Neural cell (in vitro differentiated cells): ENCODE data around the gene PRR5L. TPM values are rescaled to one million over a fixed set of nuclear protein-coding genes. Genes with fewer than 3 reads are reported as not detected.

Experiments used
- H2AFZ ChIP-seq: fragments of 200-600, 300-800 bp; sonication (generic), shearing (Covaris generic); 2 replicates; pipeline ENCODE4 v1.6.0; 2014; ENCODE audit warnings: low read depth, mild to moderate bottlenecking, antibody characterized with exemption, low read length, moderate library complexity
- H3F3A ChIP-seq: fragments of 200-600 bp; shearing (Covaris generic); 2 replicates; pipeline ENCODE4 v1.6.1; 2016; ENCODE audit warnings: mild to moderate bottlenecking, moderate library complexity, mixed read lengths, antibody characterized with exemption, low read length; ENCODE audit not compliant: insufficient read depth, poor library complexity, severe bottlenecking
- H3K27ac ChIP-seq: fragments of 200-600, 300-800 bp; sonication (generic), shearing (Covaris generic); 2 replicates; pipeline ENCODE4 v1.5.1; 2014; ENCODE audit warnings: mild to moderate bottlenecking, low read length, moderate library complexity
- H3K27me3 ChIP-seq: fragments of 300-800, 200-600 bp; sonication (generic), shearing (Covaris generic); 2 replicates; pipeline ENCODE4 v1.6.0; 2014; ENCODE audit warnings: mild to moderate bottlenecking, low read depth, low read length, moderate library complexity; ENCODE audit not compliant: insufficient read depth
- H3K36me3 ChIP-seq: fragments of 300-800, 200-600 bp; sonication (generic), shearing (Covaris generic); 2 replicates; pipeline ENCODE4 v1.5.1; 2014; ENCODE audit warnings: mild to moderate bottlenecking, antibody characterized with exemption, low read length, moderate library complexity; ENCODE audit not compliant: insufficient read depth
- H3K4me2 ChIP-seq: fragments of 300-800, 200-600 bp; sonication (generic), shearing (Covaris generic); 2 replicates; pipeline ENCODE4 v1.6.0; 2014; ENCODE audit warnings: mild to moderate bottlenecking, low read length
- H3K4me3 ChIP-seq: fragments of 300-800, 200-600 bp; sonication (generic), shearing (Covaris generic); 2 replicates; pipeline ENCODE4 v1.5.1; 2014; ENCODE audit warnings: mild to moderate bottlenecking, low read length, moderate library complexity
- H3K79me2 ChIP-seq: fragments of 200-600 bp; shearing (Covaris generic); replicated peaks from 2 replicates; pipeline ENCODE4 v1.6.0; 2014; ENCODE audit warnings: mild to moderate bottlenecking, low read length, moderate library complexity; ENCODE audit not compliant: insufficient read depth
- H3K9ac ChIP-seq: fragments of 300-800, 200-600 bp; sonication (generic), shearing (Covaris generic); 2 replicates; pipeline ENCODE4 v1.6.1; 2016; ENCODE audit warnings: mild to moderate bottlenecking, low read length, mixed read lengths
- H3K9me2 ChIP-seq: fragments of 200-600 bp; shearing (Covaris generic); 2 replicates; pipeline ENCODE4 v1.6.1; 2016; ENCODE audit warnings: mild to moderate bottlenecking, low read length, mixed read lengths; ENCODE audit not compliant: insufficient read depth
- H3K9me3 ChIP-seq: fragments of 200-600, 300-800 bp; sonication (generic), shearing (Covaris generic); 2 replicates; pipeline ENCODE4 v1.6.1; 2016; ENCODE audit warnings: mild to moderate bottlenecking, mixed run types, low read length, moderate library complexity, mixed read lengths
- H4K20me1 ChIP-seq: fragments of 200-600 bp; shearing (Covaris generic); 2 replicates; pipeline ENCODE4 v1.6.1; 2016; ENCODE audit warnings: mild to moderate bottlenecking, mixed run types; ENCODE audit not compliant: insufficient read depth
- CTCF ChIP-seq: fragments of 450-650 bp; IDR thresholded peaks from 2 replicates; pipeline ENCODE4 v1.5.1; 2014; ENCODE audit warnings: antibody characterized with exemption, mild to moderate bottlenecking, moderate library complexity; ENCODE audit not compliant: poor library complexity, severe bottlenecking
- EP300 ChIP-seq: fragments of 450-650 bp; conservative IDR thresholded peaks from 2 replicates; pipeline ENCODE4 v1.6.1; 2014; ENCODE audit warnings: antibody characterized with exemption, mild to moderate bottlenecking, moderate library complexity; ENCODE audit not compliant: poor library complexity, severe bottlenecking
- EZH2 ChIP-seq: fragments of 200-600, 300-800 bp; shearing (Covaris generic), sonication (generic); IDR thresholded peaks from 2 replicates; pipeline ENCODE4 v1.6.1; 2014; ENCODE audit warnings: antibody characterized with exemption, low read length, borderline replicate concordance, mild to moderate bottlenecking; ENCODE audit not compliant: insufficient read depth, poor library complexity, severe bottlenecking
- MXI1 ChIP-seq: fragments of 450-650 bp; conservative IDR thresholded peaks from 2 replicates; pipeline ENCODE4 v1.6.1; 2014; ENCODE audit warnings: antibody characterized with exemption, mild to moderate bottlenecking; ENCODE audit not compliant: poor library complexity, severe bottlenecking
- POLR2AphosphoS5 ChIP-seq: IDR thresholded peaks from 2 replicates; pipeline ENCODE4 v1.6.1; 2012
- RAD21 ChIP-seq: fragments of 450-650 bp; conservative IDR thresholded peaks from 2 replicates; pipeline ENCODE4 v1.6.1; 2014; ENCODE audit warnings: antibody characterized with exemption, mild to moderate bottlenecking, moderate library complexity
- REST ChIP-seq: IDR thresholded peaks from 2 replicates; pipeline ENCODE4 v1.6.1; 2012; ENCODE audit warnings: borderline replicate concordance
- SMC3 ChIP-seq: fragments of 450-650 bp; conservative IDR thresholded peaks from 2 replicates; pipeline ENCODE4 v1.6.1; 2014; ENCODE audit warnings: antibody characterized with exemption, mild to moderate bottlenecking, moderate library complexity; ENCODE audit not compliant: poor library complexity
- TAF1 ChIP-seq: IDR thresholded peaks from 2 replicates; pipeline ENCODE4 v1.6.1; 2012; ENCODE audit warnings: low read depth
- polyA plus RNA-seq: library from polyadenylated mRNA; depleted of rRNA; stranded (reverse); fragments of >200 nt; gene quantifications from 2 replicates; pipeline ENCODE4 v1.2.3, GENCODE V29; 2014

PRR5L gene
- polyA plus RNA-seq, 1 donor from 2014 or later, result 0.22 TPM

- Histone ChIP-seq H3F3A (no peaks in the 10 kb centered on the region), H2AFZ (no peak overlapping the region), H3K4me2 (no peak overlapping the region), H3K9ac (no peak overlapping the region), H3K9me2 (no peaks in the 10 kb centered on the region), H3K27ac (no peak overlapping the region), H4K20me1 (no peaks in the 10 kb centered on the region), H3K36me3 (no peaks in the 10 kb centered on the region), H3K9me3 (no peaks in the 10 kb centered on the region), H3K79me2 (no peaks in the 10 kb centered on the region), H3K4me3 (no peak overlapping the region), H3K27me3 (no peaks in the 10 kb centered on the region)
- no peak for TF ChIP-seq TAF1
- no peak for TF ChIP-seq EP300
- no peak for TF ChIP-seq SMC3
- no peak for TF ChIP-seq REST
- no peak for TF ChIP-seq EZH2
- TF ChIP-seq POLR2AphosphoS5, result no peak
- TF ChIP-seq CTCF, result no peak
- no peak for TF ChIP-seq MXI1
- no peak for TF ChIP-seq RAD21
Measured at GRCh38 chr11:36342327-36342726, 46.2 kb downstream of the PRR5L start.

DNA sequence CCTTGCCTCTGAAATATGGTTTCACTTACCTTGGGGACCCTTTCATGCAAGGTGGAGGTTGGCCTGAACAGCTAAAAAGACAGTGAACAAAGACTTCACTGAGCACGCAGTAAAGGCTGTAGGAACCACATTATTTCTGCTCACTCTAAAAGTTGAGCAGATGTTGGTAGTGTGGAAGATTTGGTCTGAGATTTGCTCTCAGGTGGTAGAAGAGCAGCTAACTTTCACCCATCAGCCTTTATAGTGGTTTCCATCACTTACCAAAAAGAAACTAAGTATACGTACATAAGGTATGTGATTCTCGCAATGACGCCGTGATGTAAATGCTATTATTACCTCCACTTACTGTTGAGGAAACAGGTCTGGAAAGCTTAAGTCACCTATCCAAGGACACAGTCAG is 47.3 kb downstream of the PRR5L start:
- no peak overlapping the region for H3K4me2 ChIP-seq
- H3F3A ChIP-seq, result no peaks in the 10 kb centered on the region
- no peak overlapping the region for H3K27ac ChIP-seq
- H3K79me2 ChIP-seq, result no peaks in the 10 kb centered on the region
- no peak overlapping the region for H3K9ac ChIP-seq
- H3K4me3 ChIP-seq, result no peak overlapping the region
- H4K20me1 ChIP-seq, result no peaks in the 10 kb centered on the region
- H3K9me3 ChIP-seq, result no peaks in the 10 kb centered on the region
- no peaks in the 10 kb centered on the region for H3K36me3 ChIP-seq
- H3K27me3 ChIP-seq, result no peaks in the 10 kb centered on the region
- H3K9me2 ChIP-seq, result no peaks in the 10 kb centered on the region
- no peak overlapping the region for H2AFZ ChIP-seq
- TF ChIP-seq EP300, result no peak
- no peak for TF ChIP-seq REST
- TF ChIP-seq EZH2, result no peak
- TF ChIP-seq SMC3, result no peak
- no peak for TF ChIP-seq RAD21
- TF ChIP-seq TAF1, result no peak
- no peak for TF ChIP-seq POLR2AphosphoS5
- no peak for TF ChIP-seq CTCF
- no peak for TF ChIP-seq MXI1
